Mammary epithelial cell (primary cell): Measurements from ENCODE around the gene SPDYC.

Source experiments
- EZH2 ChIP-seq: IDR thresholded peaks from 2 replicates; pipeline ENCODE4 v1.6.1; 2012; ENCODE audit warnings: low read length, inconsistent platforms, borderline replicate concordance
- TF ChIP-seq, protein P1 (sequence below), 2 donors: IDR thresholded peaks in 1 of 2; conservative IDR thresholded peaks in 1 of 2; 2 replicates each; pipeline ENCODE4 v1.5.1; 2011 to 2012; ENCODE audit warnings: inconsistent platforms in 2 of 2, low read length in 2 of 2, mild to moderate bottlenecking in 2 of 2, control low read depth in 1 of 2, low read depth in 1 of 2; ENCODE audit not compliant: insufficient read depth in 1 of 2; ENCODE audit errors: extremely low read depth in 1 of 2

- TF ChIP-seq, protein P1, sequence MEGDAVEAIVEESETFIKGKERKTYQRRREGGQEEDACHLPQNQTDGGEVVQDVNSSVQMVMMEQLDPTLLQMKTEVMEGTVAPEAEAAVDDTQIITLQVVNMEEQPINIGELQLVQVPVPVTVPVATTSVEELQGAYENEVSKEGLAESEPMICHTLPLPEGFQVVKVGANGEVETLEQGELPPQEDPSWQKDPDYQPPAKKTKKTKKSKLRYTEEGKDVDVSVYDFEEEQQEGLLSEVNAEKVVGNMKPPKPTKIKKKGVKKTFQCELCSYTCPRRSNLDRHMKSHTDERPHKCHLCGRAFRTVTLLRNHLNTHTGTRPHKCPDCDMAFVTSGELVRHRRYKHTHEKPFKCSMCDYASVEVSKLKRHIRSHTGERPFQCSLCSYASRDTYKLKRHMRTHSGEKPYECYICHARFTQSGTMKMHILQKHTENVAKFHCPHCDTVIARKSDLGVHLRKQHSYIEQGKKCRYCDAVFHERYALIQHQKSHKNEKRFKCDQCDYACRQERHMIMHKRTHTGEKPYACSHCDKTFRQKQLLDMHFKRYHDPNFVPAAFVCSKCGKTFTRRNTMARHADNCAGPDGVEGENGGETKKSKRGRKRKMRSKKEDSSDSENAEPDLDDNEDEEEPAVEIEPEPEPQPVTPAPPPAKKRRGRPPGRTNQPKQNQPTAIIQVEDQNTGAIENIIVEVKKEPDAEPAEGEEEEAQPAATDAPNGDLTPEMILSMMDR (conservative IDR thresholded peaks at IDR 0.05 in 1 of 2, IDR thresholded peaks at IDR 0.05 in 1 of 2; ENCODE audit: extremely low read depth in 1 of 2, insufficient read depth in 1 of 2, low read depth in 1 of 2, low read length in 2 of 2) = no peak
- TF ChIP-seq EZH2 = no peak
Measured at GRCh38 chr11:65160643-65161042, 9.4 kb upstream of the SPDYC start.
